Endodermal cell (in vitro differentiated cells): Measurements from ENCODE around the gene WSCD2. TPM values are rescaled to one million over a fixed set of nuclear protein-coding genes. Genes with fewer than 3 reads are reported as not detected.
A peak's percentile ranks its signal among the peaks of the same experiment; 100 is the strongest.

ENCODE experiments used
- DNase-seq: peaks from one replicate; pipeline ENCODE4 v3.0.0-alpha.2; 2017
- H3K27ac ChIP-seq: 2 replicates; pipeline ENCODE4 v1.5.1; 2013; ENCODE audit warnings: mild to moderate bottlenecking, low read depth, low read length, moderate library complexity
- H3K27me3 ChIP-seq: 2 replicates; pipeline ENCODE4 v1.6.1; 2013; ENCODE audit warnings: mild to moderate bottlenecking, low read length, moderate library complexity; ENCODE audit not compliant: insufficient read depth, control insufficient read depth, poor library complexity, severe bottlenecking
- H3K36me3 ChIP-seq: 2 replicates; pipeline ENCODE4 v1.7.0; 2013; ENCODE audit warnings: mild to moderate bottlenecking, low read length, moderate library complexity; ENCODE audit not compliant: control insufficient read depth, insufficient read depth
- H3K4me1 ChIP-seq: one replicate; pipeline ENCODE4 v1.7.0; 2013; ENCODE audit warnings: low read length; ENCODE audit not compliant: control insufficient read depth, insufficient read depth
- H3K4me3 ChIP-seq: 2 replicates; pipeline ENCODE4 v1.5.1; 2013; ENCODE audit warnings: mild to moderate bottlenecking, low read length, moderate library complexity
- H3K9ac ChIP-seq: 2 replicates; pipeline ENCODE4 v1.6.1; 2013; ENCODE audit warnings: mild to moderate bottlenecking, low read length, moderate library complexity; ENCODE audit not compliant: poor library complexity, severe bottlenecking; ENCODE audit errors: extremely low read depth
- H3K9me3 ChIP-seq: 2 replicates; pipeline ENCODE4 v1.6.1; 2013; ENCODE audit warnings: mild to moderate bottlenecking, low read length, moderate library complexity; ENCODE audit not compliant: control insufficient read depth
- H3K27ac Mint-ChIP-seq: 2 replicates; pipeline ENCODE4 v1.8.0; 2020; ENCODE audit warnings: mixed read lengths
- H3K27me3 Mint-ChIP-seq: 2 replicates; pipeline ENCODE4 v1.8.0; 2021; ENCODE audit warnings: mild to moderate bottlenecking, mixed read lengths; ENCODE audit not compliant: insufficient read depth
- H3K36me3 Mint-ChIP-seq: 2 replicates; pipeline ENCODE4 v1.8.0; 2020; ENCODE audit warnings: low read depth, mixed read lengths
- H3K4me1 Mint-ChIP-seq: 2 replicates; pipeline ENCODE4 v1.8.0; 2020; ENCODE audit warnings: mixed read lengths
- H3K4me3 Mint-ChIP-seq: 2 replicates; pipeline ENCODE4 v1.8.0; 2020; ENCODE audit warnings: mild to moderate bottlenecking, moderate library complexity, mixed read lengths
- H3K9me3 Mint-ChIP-seq: 2 replicates; pipeline ENCODE4 v1.8.0; 2020; ENCODE audit warnings: mild to moderate bottlenecking, mixed read lengths
- WGBS, 2 experiments: methylation state at CpG; one replicate each; pipeline versions ENCODE4 v1.1.5 to v1.1.7; 2013; ENCODE audit warnings: missing lambda C conversion rate in 2 of 2, mixed read lengths in 1 of 2; ENCODE audit not compliant: insufficient coverage in 1 of 2, insufficient read length in 1 of 2; 5-methylcytosine and 5-hydroxymethylcytosine counted together
- total RNA-seq, 2 donors: library from RNA; stranded (reverse); fragmentation: NEBNext Ultra II Directional in 1 of 2; extraction: Animal tissue kit (Norgen Biotek cat#: 25700) in 1 of 2; gene quantifications; 2 replicates in 1 of 2; 3 replicates in 1 of 2; pipeline ENCODE4 v1.2.1, GENCODE V29; 2021
- TF ChIP-seq, protein P1 (sequence below): fragments of 200-600 bp; sonication (generic); conservative IDR thresholded peaks from 2 replicates; pipeline ENCODE4 v1.5.0; 2021; ENCODE audit warnings: antibody characterized with exemption, mild to moderate bottlenecking

The WSCD2 gene
- total RNA-seq, 2 donors from 2014 or later, result 0.80 to 1.3 TPM

DNA sequence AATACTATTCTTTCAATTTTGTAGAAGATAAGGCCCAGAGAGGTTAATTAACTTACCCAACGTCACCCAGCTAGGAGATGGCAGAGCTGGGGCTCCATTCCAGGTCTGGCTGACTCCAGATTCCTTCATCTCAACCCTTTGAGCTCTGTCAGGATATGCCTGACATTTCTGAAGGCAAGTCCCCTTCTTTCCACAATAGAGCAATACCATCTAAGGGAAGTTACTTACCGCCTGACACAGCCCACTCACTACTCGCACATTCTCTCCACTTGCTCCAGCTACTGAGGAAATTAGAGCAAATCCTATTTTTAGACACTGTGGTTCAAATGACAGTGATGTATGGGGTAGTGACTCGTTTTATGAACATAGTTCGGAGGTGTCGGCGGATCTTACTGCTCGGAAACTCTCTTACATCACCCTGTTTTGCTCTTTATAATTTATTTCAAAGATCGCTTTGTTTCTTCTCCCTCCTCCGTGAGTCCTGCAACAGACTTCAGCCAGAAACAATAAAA, 2.0 kb upstream of the WSCD2 start:
- WGBS, 2 experiments, result 86 to 94% methylated on average over 1 to 10 of the region's 10 CpGs
- H3K36me3 ChIP-seq, result no peaks in the 10 kb centered on the region
- H3K27me3 Mint-ChIP-seq, result peaks cover 55% of the 10 kb centered on the region
- H3K36me3 Mint-ChIP-seq, result no peaks in the 10 kb centered on the region
- no peak for DNase-seq
- peaks cover 18% of the 10 kb centered on the region for H3K27me3 ChIP-seq
- TF ChIP-seq, protein P1, sequence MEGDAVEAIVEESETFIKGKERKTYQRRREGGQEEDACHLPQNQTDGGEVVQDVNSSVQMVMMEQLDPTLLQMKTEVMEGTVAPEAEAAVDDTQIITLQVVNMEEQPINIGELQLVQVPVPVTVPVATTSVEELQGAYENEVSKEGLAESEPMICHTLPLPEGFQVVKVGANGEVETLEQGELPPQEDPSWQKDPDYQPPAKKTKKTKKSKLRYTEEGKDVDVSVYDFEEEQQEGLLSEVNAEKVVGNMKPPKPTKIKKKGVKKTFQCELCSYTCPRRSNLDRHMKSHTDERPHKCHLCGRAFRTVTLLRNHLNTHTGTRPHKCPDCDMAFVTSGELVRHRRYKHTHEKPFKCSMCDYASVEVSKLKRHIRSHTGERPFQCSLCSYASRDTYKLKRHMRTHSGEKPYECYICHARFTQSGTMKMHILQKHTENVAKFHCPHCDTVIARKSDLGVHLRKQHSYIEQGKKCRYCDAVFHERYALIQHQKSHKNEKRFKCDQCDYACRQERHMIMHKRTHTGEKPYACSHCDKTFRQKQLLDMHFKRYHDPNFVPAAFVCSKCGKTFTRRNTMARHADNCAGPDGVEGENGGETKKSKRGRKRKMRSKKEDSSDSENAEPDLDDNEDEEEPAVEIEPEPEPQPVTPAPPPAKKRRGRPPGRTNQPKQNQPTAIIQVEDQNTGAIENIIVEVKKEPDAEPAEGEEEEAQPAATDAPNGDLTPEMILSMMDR, result no peak
- H3K4me1 Mint-ChIP-seq, result peaks cover 8% of the 10 kb centered on the region
- no peak overlapping the region for H3K4me3 ChIP-seq
- no peak overlapping the region for H3K4me3 Mint-ChIP-seq
- no peak overlapping the region for H3K27ac ChIP-seq
- no peaks in the 10 kb centered on the region for H3K9me3 Mint-ChIP-seq
- H3K9ac ChIP-seq, result no peak overlapping the region
- no peak overlapping the region for H3K27ac Mint-ChIP-seq
- H3K4me1 ChIP-seq, result peaks cover 2% of the 10 kb centered on the region
- H3K9me3 ChIP-seq, result no peaks in the 10 kb centered on the region

DNA sequence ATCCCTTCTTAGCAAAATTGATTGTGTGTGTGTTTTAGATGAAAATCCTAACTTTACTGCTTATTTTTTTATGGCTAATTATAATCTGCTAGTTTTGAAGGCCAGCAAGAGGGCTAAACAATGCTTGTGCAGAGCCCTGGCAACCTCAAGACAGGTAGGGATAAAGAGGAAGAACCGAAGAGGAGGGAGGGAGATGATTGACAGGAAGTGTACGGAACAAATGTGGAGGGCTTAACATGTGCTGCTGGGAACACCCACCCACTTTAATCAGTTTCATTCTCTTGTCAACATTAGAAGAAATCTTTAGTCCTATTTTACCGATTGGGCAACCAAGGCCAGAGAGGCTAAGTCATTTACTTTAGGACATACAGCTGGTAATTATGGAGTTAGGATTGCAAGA, 1.4 kb upstream of the WSCD2 start:
- H3K36me3 Mint-ChIP-seq, result no peaks in the 10 kb centered on the region
- no peaks in the 10 kb centered on the region for H3K36me3 ChIP-seq
- H3K27me3 Mint-ChIP-seq, result peaks cover 61% of the 10 kb centered on the region
- no peak overlapping the region for H3K27ac Mint-ChIP-seq
- H3K9me3 ChIP-seq, result no peaks in the 10 kb centered on the region
- H3K27ac ChIP-seq, result no peak overlapping the region
- no peak overlapping the region for H3K4me3 ChIP-seq
- 80 to 84% methylated on average over 1 to 3 of the region's 3 CpGs for WGBS, 2 experiments
- H3K9me3 Mint-ChIP-seq, result no peaks in the 10 kb centered on the region
- H3K4me1 ChIP-seq, result peaks cover 2% of the 10 kb centered on the region
- TF ChIP-seq, protein P1, result no peak
- no peak overlapping the region for H3K4me3 Mint-ChIP-seq
- peaks cover 18% of the 10 kb centered on the region for H3K27me3 ChIP-seq
- no peak for DNase-seq
- H3K9ac ChIP-seq, result no peak overlapping the region
- H3K4me1 Mint-ChIP-seq, result peaks cover 8% of the 10 kb centered on the region

DNA sequence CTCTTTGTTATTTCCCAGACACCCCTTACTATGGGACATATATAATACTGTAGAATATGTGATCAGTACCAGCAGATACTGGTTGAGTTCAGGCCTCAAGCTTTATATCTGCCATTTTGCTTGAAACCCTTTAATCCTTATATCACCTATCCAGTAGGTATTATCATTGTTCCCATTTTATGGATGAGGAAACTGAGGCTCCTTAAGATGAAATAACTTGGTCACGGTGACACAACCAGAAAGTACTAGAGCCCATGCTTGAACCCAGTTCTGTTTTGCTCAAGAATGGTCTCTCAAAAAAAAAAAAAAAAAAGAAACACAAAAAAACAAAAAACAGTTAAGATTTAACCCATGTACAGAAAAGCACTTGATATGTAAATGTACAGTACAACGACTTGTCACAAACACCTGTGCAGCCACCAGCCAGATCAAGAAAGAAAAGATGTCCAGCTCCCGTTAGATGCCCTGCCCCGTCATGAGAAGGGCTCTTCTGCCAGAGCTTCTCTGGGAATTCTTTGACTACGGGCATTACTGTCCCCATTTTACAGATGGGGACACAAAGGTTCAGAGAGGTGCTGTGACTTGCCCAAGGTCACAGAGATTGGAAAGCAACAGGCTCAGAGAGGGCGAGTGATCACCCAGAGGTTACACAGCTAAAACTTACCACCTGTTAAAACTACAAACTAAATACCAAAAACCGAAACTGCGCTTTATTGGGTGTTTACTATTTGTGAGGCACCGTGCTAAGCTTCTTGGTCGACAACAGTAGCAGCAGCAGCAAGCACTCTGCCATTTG, 669 bp upstream of the WSCD2 start:
- H3K4me1 ChIP-seq, result peaks cover 2% of the 10 kb centered on the region
- H3K27me3 ChIP-seq, result peaks cover 18% of the 10 kb centered on the region
- H3K9me3 Mint-ChIP-seq, result no peaks in the 10 kb centered on the region
- H3K27ac Mint-ChIP-seq, result no peak overlapping the region
- no peak overlapping the region for H3K9ac ChIP-seq
- H3K4me3 ChIP-seq, result peak overlapping the region; percentile 82
- no peak overlapping the region for H3K27ac ChIP-seq
- no peaks in the 10 kb centered on the region for H3K36me3 Mint-ChIP-seq
- no peaks in the 10 kb centered on the region for H3K36me3 ChIP-seq
- no peak for DNase-seq
- peaks cover 67% of the 10 kb centered on the region for H3K27me3 Mint-ChIP-seq
- no peaks in the 10 kb centered on the region for H3K9me3 ChIP-seq
- 87 to 91% methylated on average over 9 to 10 of the region's 10 CpGs for WGBS, 2 experiments
- peak overlapping the region; percentile 52 for H3K4me3 Mint-ChIP-seq
- TF ChIP-seq, protein P1, result no peak
- H3K4me1 Mint-ChIP-seq, result peaks cover 8% of the 10 kb centered on the region
